Activated T-helper 17 cell treated with anti-CD3 and anti-CD28 coated beads, Interleukin-2, amount 50 U/mL, for 72 hours (primary cell): ENCODE data around the gene ZBTB8B. TPM values are rescaled to one million over a fixed set of nuclear protein-coding genes. Genes with fewer than 3 reads are reported as not detected.
"Not testable (repeated sequence)": the region's sequence is repeated elsewhere in the genome, so short reads cannot be mapped to it uniquely, and the experiment has no call there.

ENCODE experiments used
- ATAC-seq: fragments of 150-1000 bp; cut with Tn5 transposase; replicated peaks from 2 replicates; pipeline ENCODE4 v1.10.0; 2021; ENCODE audit warnings: mild to moderate bottlenecking, moderate library complexity
- H3K27ac Mint-ChIP-seq: one replicate; pipeline ENCODE4 v1.8.0; 2022; ENCODE audit warnings: mixed read lengths
- H3K27me3 Mint-ChIP-seq: one replicate; pipeline ENCODE4 v1.8.0; 2022; ENCODE audit warnings: mixed read lengths
- H3K36me3 Mint-ChIP-seq: one replicate; pipeline ENCODE4 v1.8.0; 2022; ENCODE audit warnings: low read depth, mild to moderate bottlenecking, mixed read lengths
- H3K4me1 Mint-ChIP-seq: one replicate; pipeline ENCODE4 v1.8.0; 2022; ENCODE audit warnings: mixed read lengths
- H3K4me3 Mint-ChIP-seq: one replicate; pipeline ENCODE4 v1.8.0; 2022; ENCODE audit warnings: mild to moderate bottlenecking, mixed read lengths
- H3K9me3 Mint-ChIP-seq: one replicate; pipeline ENCODE4 v1.8.0; 2022; ENCODE audit warnings: mixed read lengths
- total RNA-seq, 2 donors: library from RNA; stranded (reverse); gene quantifications; one replicate each; pipeline ENCODE4 v1.2.3, GENCODE V29; 2022

The ZBTB8B gene
- total RNA-seq = not detected

- peak; percentile 39 for ATAC-seq
- H3K9me3 Mint-ChIP-seq = no peaks in the 10 kb centered on the region
- H3K4me1 Mint-ChIP-seq = peaks cover 11% of the 10 kb centered on the region
- H3K27ac Mint-ChIP-seq = no peak within 1 kb of the TSS
- H3K27me3 Mint-ChIP-seq = peaks cover 51% of the 10 kb centered on the region
- H3K4me3 Mint-ChIP-seq = peak within 1 kb of the TSS; percentile 49
- no peaks in the 10 kb centered on the region for H3K36me3 Mint-ChIP-seq
These were observed at the start of gene ZBTB8B for GRCh38 chr1:32464716-32465577. Gene ZBTB8B, plus strand, starts transcription at chr1:32465072. Its CDS starts 5,553 bp downstream, at chr1:32470625.

GRCh38 chr1:32421775-32422174 is 43.1 kb upstream of the ZBTB8B start:
- Mint-ChIP-seq H3K9me3 (no peaks in the 10 kb centered on the region), H3K27ac (no peak overlapping the region), H3K36me3 (no peaks in the 10 kb centered on the region), H3K4me1 (no peaks in the 10 kb centered on the region), H3K27me3 (peaks cover 15% of the 10 kb centered on the region), H3K4me3 (no peak overlapping the region)
- no peak for ATAC-seq

GRCh38 chr1:32426489-32427255 is 38.2 kb upstream of the ZBTB8B start:
- no peaks in the 10 kb centered on the region for H3K4me1 Mint-ChIP-seq
- H3K36me3 Mint-ChIP-seq = no peaks in the 10 kb centered on the region
- H3K9me3 Mint-ChIP-seq = no peaks in the 10 kb centered on the region
- H3K27me3 Mint-ChIP-seq = peaks cover 32% of the 10 kb centered on the region
- H3K4me3 Mint-ChIP-seq = no peak overlapping the region
- ATAC-seq = no peak
- H3K27ac Mint-ChIP-seq = no peak overlapping the region

- no peak for ATAC-seq
- Mint-ChIP-seq H3K4me1 (no peaks in the 10 kb centered on the region), H3K27me3 (peaks cover 37% of the 10 kb centered on the region)
These were observed 37.5 kb upstream of the ZBTB8B start for GRCh38 chr1:32427264-32427963.

GRCh38 chr1:32431736-32432400 is 33.0 kb upstream of the ZBTB8B start:
- H3K36me3 Mint-ChIP-seq = no peaks in the 10 kb centered on the region
- peak; percentile 26 for ATAC-seq
- no peaks in the 10 kb centered on the region for H3K4me1 Mint-ChIP-seq
- no peaks in the 10 kb centered on the region for H3K9me3 Mint-ChIP-seq
- H3K4me3 Mint-ChIP-seq = no peak overlapping the region
- H3K27me3 Mint-ChIP-seq = peaks cover 40% of the 10 kb centered on the region
- no peak overlapping the region for H3K27ac Mint-ChIP-seq

More at GRCh38 chr1:32427264-32427963, 37.5 kb upstream of the ZBTB8B start:
- no peak overlapping the region for H3K27ac Mint-ChIP-seq
- no peaks in the 10 kb centered on the region for H3K36me3 Mint-ChIP-seq
- H3K4me3 Mint-ChIP-seq = no peak overlapping the region
- H3K9me3 Mint-ChIP-seq = no peaks in the 10 kb centered on the region

- ATAC-seq = no peak
- peaks cover 32% of the 10 kb centered on the region for H3K27me3 Mint-ChIP-seq
- no peak overlapping the region for H3K27ac Mint-ChIP-seq
- no peaks in the 10 kb centered on the region for H3K36me3 Mint-ChIP-seq
- H3K4me3 Mint-ChIP-seq = no peak overlapping the region
- peaks cover 5% of the 10 kb centered on the region for H3K9me3 Mint-ChIP-seq
- H3K4me1 Mint-ChIP-seq = no peaks in the 10 kb centered on the region
These were observed 26.7 kb upstream of the ZBTB8B start for GRCh38 chr1:32438136-32438535.

- H3K36me3 Mint-ChIP-seq, H3K4me1 Mint-ChIP-seq, H3K4me3 Mint-ChIP-seq, H3K27ac Mint-ChIP-seq, ATAC-seq, H3K9me3 Mint-ChIP-seq: not testable (repeated sequence)
- peaks cover 30% of the 10 kb centered on the region for H3K27me3 Mint-ChIP-seq
These were observed 26.1 kb upstream of the ZBTB8B start for GRCh38 chr1:32438777-32439176.

GRCh38 chr1:32441467-32441866 is 23.4 kb upstream of the ZBTB8B start:
- not testable (repeated sequence) for H3K4me3 Mint-ChIP-seq, H3K36me3 Mint-ChIP-seq, H3K4me1 Mint-ChIP-seq, H3K27ac Mint-ChIP-seq, H3K9me3 Mint-ChIP-seq, ATAC-seq
- H3K27me3 Mint-ChIP-seq = peaks cover 31% of the 10 kb centered on the region

GRCh38 chr1:32447469-32448185 is 17.2 kb upstream of the ZBTB8B start:
- ATAC-seq = no peak
- Mint-ChIP-seq H3K27ac (no peak overlapping the region), H3K36me3 (no peaks in the 10 kb centered on the region), H3K9me3 (peaks cover 5% of the 10 kb centered on the region), H3K4me1 (no peaks in the 10 kb centered on the region), H3K27me3 (peaks cover 25% of the 10 kb centered on the region), H3K4me3 (no peak overlapping the region)

GRCh38 chr1:32448186-32448772 is 16.6 kb upstream of the ZBTB8B start:
- H3K27me3 Mint-ChIP-seq = peaks cover 25% of the 10 kb centered on the region
- not testable (repeated sequence) for H3K4me1 Mint-ChIP-seq, ATAC-seq, H3K36me3 Mint-ChIP-seq, H3K27ac Mint-ChIP-seq, H3K9me3 Mint-ChIP-seq, H3K4me3 Mint-ChIP-seq

GRCh38 chr1:32448773-32449456 is 16.0 kb upstream of the ZBTB8B start:
- Mint-ChIP-seq H3K36me3 (no peaks in the 10 kb centered on the region), H3K27ac (no peak overlapping the region), H3K9me3 (peaks cover 5% of the 10 kb centered on the region), H3K27me3 (peaks cover 19% of the 10 kb centered on the region), H3K4me1 (no peaks in the 10 kb centered on the region), H3K4me3 (no peak overlapping the region)
- no peak for ATAC-seq

GRCh38 chr1:32449457-32449831 is 15.4 kb upstream of the ZBTB8B start:
- not testable (repeated sequence) for ATAC-seq, H3K9me3 Mint-ChIP-seq, H3K27ac Mint-ChIP-seq, H3K4me3 Mint-ChIP-seq, H3K36me3 Mint-ChIP-seq, H3K4me1 Mint-ChIP-seq
- peaks cover 16% of the 10 kb centered on the region for H3K27me3 Mint-ChIP-seq

GRCh38 chr1:32454726-32455125 is 10.1 kb upstream of the ZBTB8B start:
- ATAC-seq = no peak
- Mint-ChIP-seq H3K4me1 (no peaks in the 10 kb centered on the region), H3K27ac (no peak overlapping the region), H3K4me3 (no peak overlapping the region), H3K27me3 (peaks cover 9% of the 10 kb centered on the region), H3K36me3 (no peaks in the 10 kb centered on the region), H3K9me3 (peaks cover 16% of the 10 kb centered on the region)
